Right lobe of liver (tissue), 6 donors: ENCODE data around the gene NUAK1. TPM values are rescaled to one million over a fixed set of nuclear protein-coding genes. Genes with fewer than 3 reads are reported as not detected.
A peak's percentile ranks its signal among the peaks of the same experiment; 100 is the strongest.

ENCODE experiments used
- ATAC-seq, 4 donors: fragments of 200-7000 bp; cut with Tn5 transposase; one replicate each; pipeline ENCODE4 v1.9.1; 2020; ENCODE audit warnings: mild to moderate bottlenecking in 4 of 4, moderate library complexity in 4 of 4
- DNase-seq, 3 donors: peaks; one replicate each; pipeline ENCODE4 v3.0.0-alpha.2; 2020
- H3K27ac ChIP-seq, 3 donors: fragments of 200-600 bp; one replicate each; pipeline ENCODE4 v1.8.0; 2022
- H3K27me3 ChIP-seq, 2 donors: fragments of 200-600 bp; one replicate each; pipeline ENCODE4 v1.8.0; 2022
- H3K36me3 ChIP-seq, 4 donors: fragments of 200-600 bp; sonication (generic) in 1 of 4; one replicate each; pipeline versions ENCODE4 v1.5.1 to v1.8.0; 2017 to 2022; ENCODE audit warnings: control low read depth in 1 of 4
- H3K4me1 ChIP-seq, 4 donors: fragments of 200-600 bp; sonication (generic) in 1 of 4; one replicate each; pipeline versions ENCODE4 v1.5.1 to v1.8.0; 2017 to 2022; ENCODE audit warnings: control low read depth in 1 of 4
- H3K4me3 ChIP-seq, 3 donors: fragments of 200-600 bp; one replicate each; pipeline ENCODE4 v1.8.0; 2022
- H3K9me3 ChIP-seq, 4 donors: fragments of 200-600 bp; sonication (generic) in 1 of 4; one replicate each; pipeline versions ENCODE4 v1.5.1 to v1.8.0; 2017 to 2022; ENCODE audit warnings: control low read depth in 1 of 4
- POLR2A ChIP-seq: fragments of 450-650 bp; IDR thresholded peaks from one replicate; pipeline ENCODE4 v1.6.1; 2017; ENCODE audit warnings: antibody characterized with exemption, mild to moderate bottlenecking
- WGBS: methylation state at CpG from one replicate; pipeline ENCODE4 v1.1.6; 2018; ENCODE audit warnings: low coverage, low lambda C conversion rate; ENCODE audit not compliant: insufficient coverage; ENCODE audit errors: missing lambda C conversion rate; 5-methylcytosine and 5-hydroxymethylcytosine counted together
- intact Hi-C, 2 donors: fragments of 100-400 bp; cut with DNase I; formaldehyde crosslinking; loops; one replicate each; pipeline versions ENCODE4 v1.11.2 to v1.14.1; 2022
- total RNA-seq, 6 experiments: library from RNA; depleted of rRNA in 2 of 6; stranded (reverse); fragments of >200 nt in 2 of 6; fragmentation: NEBNext Ultra II Directional in 3 of 6; extraction: Animal tissue kit (Norgen Biotek cat#: 25700) in 3 of 6; gene quantifications; one replicate each; pipeline versions ENCODE4 v1.1.0 to v1.2.4, GENCODE V29; 2016 to 2023
- TF ChIP-seq, protein P1 (sequence below), 4 donors: fragments of 200-600 bp in 3 of 4; fragments of 450-650 bp in 1 of 4; IDR thresholded peaks; one replicate each; pipeline versions ENCODE4 v1.5.1 to v1.8.0; 2016 to 2022; ENCODE audit warnings: antibody characterized with exemption in 4 of 4, mild to moderate bottlenecking in 2 of 4
- donor health status: DM: no; HTN: yes; CAD: no.
- donor health status: DM: no; HTN: no; CAD: no.
- donor health status: DM: no; HTN: no; CAD: no.
- donor health status: DM: no; HTN: yes; CAD: no.
- donor health status: DM: no; HTN: yes; CAD: no.

The NUAK1 gene
- total RNA-seq, 6 experiments from 2014 or later: 2.0 to 11.0 (median 3.5) TPM

DNA sequence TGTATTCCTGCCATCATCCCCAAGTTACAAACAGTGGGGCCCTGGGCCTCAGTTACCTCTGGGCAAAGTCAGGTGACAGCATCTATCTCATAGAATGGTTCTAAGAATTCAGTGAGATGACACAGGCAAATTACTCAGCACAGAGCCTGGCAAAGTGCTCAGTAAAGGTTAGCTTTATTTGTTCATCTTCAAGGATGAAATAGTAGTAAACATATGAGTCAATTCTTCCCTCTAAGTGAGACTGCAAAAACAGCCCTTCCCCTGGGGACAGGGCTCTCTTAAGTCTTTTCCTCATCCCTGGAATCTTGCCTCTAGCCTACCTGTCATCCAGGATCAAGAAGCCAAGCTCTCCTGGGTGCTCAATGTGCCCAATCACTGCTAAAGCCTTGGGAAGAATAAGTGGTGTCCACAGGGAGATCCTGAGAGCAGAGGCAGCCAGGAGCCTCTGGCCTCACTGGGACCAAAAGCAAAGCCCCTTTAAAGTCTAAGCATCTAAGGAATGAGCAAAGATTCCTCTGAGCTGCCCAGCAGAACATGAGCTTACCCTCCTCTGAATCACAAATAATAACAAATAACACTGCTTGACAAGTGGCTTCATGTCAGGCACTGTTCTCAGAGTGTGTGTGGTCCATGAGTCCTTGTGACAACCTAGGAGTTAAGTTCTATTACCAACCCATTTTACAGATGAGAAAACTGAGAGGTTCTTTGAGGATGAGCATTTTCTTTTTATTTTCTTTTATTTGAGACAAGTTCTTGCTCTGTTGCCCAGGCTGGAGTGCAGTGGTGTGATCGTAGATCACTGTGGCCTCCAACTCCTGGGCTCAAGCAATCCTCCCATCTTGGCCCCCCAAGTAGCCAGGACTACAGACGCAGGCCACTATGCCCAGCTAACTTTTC lies 12.1 kb downstream of the NUAK1 start:
- H3K27me3 ChIP-seq: no peaks in the 10 kb centered on the region
- no peaks in the 10 kb centered on the region for H3K9me3 ChIP-seq
- 86% methylated on average over 2 of the region's 2 CpGs for WGBS
- ATAC-seq (peak in 3 of 4 donors; percentile 5 to 77 (median 36)), DNase-seq (no peak)
- intact Hi-C loops: no loop called here
- no peak overlapping the region for H3K4me3 ChIP-seq
- TF ChIP-seq, protein P1, sequence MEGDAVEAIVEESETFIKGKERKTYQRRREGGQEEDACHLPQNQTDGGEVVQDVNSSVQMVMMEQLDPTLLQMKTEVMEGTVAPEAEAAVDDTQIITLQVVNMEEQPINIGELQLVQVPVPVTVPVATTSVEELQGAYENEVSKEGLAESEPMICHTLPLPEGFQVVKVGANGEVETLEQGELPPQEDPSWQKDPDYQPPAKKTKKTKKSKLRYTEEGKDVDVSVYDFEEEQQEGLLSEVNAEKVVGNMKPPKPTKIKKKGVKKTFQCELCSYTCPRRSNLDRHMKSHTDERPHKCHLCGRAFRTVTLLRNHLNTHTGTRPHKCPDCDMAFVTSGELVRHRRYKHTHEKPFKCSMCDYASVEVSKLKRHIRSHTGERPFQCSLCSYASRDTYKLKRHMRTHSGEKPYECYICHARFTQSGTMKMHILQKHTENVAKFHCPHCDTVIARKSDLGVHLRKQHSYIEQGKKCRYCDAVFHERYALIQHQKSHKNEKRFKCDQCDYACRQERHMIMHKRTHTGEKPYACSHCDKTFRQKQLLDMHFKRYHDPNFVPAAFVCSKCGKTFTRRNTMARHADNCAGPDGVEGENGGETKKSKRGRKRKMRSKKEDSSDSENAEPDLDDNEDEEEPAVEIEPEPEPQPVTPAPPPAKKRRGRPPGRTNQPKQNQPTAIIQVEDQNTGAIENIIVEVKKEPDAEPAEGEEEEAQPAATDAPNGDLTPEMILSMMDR (IDR thresholded peaks at IDR 0.05): no peak
- no peak for TF ChIP-seq POLR2A
- H3K27ac ChIP-seq: peak overlapping the region in 2 of 3 donors; percentile 13 to 29
- no peaks in the 10 kb centered on the region for H3K36me3 ChIP-seq
- peaks cover 0 to 39% (median 18%) of the 10 kb centered on the region in 4 donors for H3K4me1 ChIP-seq

DNA sequence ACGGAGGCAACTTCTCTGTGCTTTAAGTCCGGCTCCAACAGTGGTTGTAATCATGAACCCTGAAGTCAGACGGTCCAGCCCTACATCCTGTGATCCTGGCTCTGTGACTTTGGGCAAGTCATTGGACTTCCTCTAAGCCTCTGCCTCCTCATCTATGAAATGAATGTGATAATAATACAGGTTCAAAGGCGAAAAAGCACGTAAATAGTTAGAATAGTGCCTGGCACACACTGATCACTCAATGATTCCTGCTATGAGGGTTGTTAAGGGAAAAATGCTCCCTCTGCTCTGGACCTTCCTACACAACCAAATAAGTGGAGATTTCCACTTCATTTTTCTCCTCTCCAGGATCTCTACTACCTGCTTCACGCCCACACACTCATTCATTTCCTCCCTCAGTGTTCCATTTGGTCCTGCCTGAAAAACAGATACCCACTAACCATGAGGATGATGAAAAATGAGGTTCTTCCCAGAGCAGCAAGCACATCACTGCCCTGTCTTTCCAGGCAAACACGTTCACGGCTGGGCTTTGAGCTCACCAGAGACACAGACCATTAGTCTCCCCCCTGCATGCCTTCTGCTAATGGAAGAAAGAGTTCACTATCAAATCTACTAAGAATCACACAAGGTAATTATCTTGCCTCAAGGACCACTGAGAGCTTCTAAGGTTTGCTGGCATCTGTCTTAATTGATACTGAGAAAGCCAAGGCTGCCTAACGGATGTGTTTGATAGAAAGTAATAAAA lies 13.2 kb downstream of the NUAK1 start:
- intact Hi-C loops: no loop called here
- no peaks in the 10 kb centered on the region for H3K27me3 ChIP-seq
- no peak overlapping the region for H3K4me3 ChIP-seq
- H3K9me3 ChIP-seq: no peaks in the 10 kb centered on the region
- TF ChIP-seq POLR2A: no peak
- TF ChIP-seq, protein P1 (IDR thresholded peaks at IDR 0.05): no peak
- H3K4me1 ChIP-seq: peaks cover 0 to 42% (median 20%) of the 10 kb centered on the region in 4 donors
- no peak overlapping the region for H3K27ac ChIP-seq
- H3K36me3 ChIP-seq: no peaks in the 10 kb centered on the region
- DNase-seq (no peak), ATAC-seq (no peak)
- WGBS: 89% methylated on average over 9 of the region's 9 CpGs

DNA sequence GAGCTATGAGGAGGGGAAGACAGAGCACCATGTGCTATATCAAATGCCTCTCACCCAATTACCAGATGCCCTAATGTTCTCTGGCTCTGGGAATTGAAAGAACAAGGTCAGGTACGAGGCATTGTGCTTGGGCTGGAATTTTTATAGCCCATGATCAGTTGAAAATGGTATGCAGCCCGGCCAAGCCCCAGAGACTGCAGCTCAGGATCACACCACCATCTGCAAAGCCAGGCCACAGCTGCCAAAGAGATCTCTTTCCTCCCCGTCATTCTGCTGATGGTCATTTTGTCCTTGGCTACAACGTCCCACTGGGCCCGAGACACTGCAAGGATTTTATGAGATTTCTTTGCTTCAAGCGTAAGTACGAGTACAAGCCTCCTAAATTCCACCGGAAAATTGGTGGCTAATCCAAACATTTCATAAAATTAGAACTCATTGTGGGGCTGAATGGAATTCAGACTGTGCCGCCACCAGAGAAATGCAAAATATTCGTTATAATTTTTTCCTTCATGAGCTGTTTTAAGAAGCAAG lies 15.1 kb downstream of the NUAK1 start:
- 66% methylated on average over 6 of the region's 10 CpGs for WGBS
- no peak for TF ChIP-seq POLR2A
- TF ChIP-seq, protein P1 (IDR thresholded peaks at IDR 0.05): no peak
- Histone ChIP-seq H3K4me1 (peaks cover 0 to 59% (median 27%) of the 10 kb centered on the region in 4 donors), H3K27me3 (no peaks in the 10 kb centered on the region), H3K9me3 (no peaks in the 10 kb centered on the region), H3K4me3 (no peak overlapping the region), H3K36me3 (no peaks in the 10 kb centered on the region), H3K27ac (peak overlapping the region in 1 of 3 donors; percentile 95)
- DNase-seq (no peak), ATAC-seq (no peak)
- intact Hi-C loops: no loop called here

DNA sequence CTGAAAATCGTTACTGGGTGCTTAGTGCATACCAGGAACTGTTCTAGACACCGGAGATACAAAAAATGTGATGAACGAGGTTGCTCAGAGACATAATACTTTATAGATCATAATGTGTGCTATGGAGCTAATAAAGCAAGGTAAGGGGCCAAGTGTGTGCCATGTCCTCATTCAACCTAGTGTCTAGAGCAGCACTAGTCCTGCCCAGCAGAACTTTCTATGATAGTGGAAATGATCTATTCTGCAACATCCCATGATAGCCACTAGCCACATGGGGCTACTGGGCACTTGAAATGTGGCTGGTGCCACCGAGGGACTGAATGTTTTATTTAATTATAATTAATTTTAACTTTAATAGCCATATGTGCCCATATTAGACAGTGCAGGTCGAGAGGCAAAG lies 15.6 kb downstream of the NUAK1 start:
- ATAC-seq: no peak
- intact Hi-C loops: no loop called here

More for the DNA sequence above, 15.6 kb downstream of the NUAK1 start:
- no peak for DNase-seq
- Histone ChIP-seq H3K4me3 (no peak overlapping the region), H3K27ac (peak overlapping the region in 2 of 3 donors; percentile 95 to 96), H3K27me3 (no peaks in the 10 kb centered on the region), H3K36me3 (no peaks in the 10 kb centered on the region), H3K4me1 (peaks cover 0 to 60% (median 30%) of the 10 kb centered on the region in 4 donors), H3K9me3 (no peaks in the 10 kb centered on the region)
- no peak for TF ChIP-seq POLR2A
- TF ChIP-seq, protein P1 (IDR thresholded peaks at IDR 0.05): no peak
- 79% methylated on average over 4 of the region's 5 CpGs for WGBS
